Measurements from ENCODE around the gene RNF11.

Gene RNF11

DNA sequence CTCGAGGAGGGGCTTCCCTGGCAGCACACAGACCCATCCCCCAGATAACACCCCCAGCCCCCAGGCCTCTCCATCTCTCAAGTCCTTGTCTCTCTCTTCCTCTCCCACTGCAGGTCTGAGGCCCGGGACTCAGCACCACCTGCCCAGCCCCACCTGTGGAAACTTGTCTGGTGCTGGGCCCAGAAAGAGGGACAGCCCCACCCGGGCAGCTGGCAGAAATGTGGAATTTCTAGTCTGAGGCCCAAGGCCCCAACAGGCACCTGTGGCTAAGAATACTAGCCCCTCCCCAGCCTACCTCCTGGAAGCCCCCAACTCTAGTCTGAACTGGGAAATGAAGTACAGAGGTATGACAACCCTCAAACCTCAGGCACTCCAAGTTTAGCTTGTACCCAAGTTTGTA lies 78.9 kb downstream of the RNF11 start:
- no peak for DNase-seq (ENCODE audit: low spot score)

DNA sequence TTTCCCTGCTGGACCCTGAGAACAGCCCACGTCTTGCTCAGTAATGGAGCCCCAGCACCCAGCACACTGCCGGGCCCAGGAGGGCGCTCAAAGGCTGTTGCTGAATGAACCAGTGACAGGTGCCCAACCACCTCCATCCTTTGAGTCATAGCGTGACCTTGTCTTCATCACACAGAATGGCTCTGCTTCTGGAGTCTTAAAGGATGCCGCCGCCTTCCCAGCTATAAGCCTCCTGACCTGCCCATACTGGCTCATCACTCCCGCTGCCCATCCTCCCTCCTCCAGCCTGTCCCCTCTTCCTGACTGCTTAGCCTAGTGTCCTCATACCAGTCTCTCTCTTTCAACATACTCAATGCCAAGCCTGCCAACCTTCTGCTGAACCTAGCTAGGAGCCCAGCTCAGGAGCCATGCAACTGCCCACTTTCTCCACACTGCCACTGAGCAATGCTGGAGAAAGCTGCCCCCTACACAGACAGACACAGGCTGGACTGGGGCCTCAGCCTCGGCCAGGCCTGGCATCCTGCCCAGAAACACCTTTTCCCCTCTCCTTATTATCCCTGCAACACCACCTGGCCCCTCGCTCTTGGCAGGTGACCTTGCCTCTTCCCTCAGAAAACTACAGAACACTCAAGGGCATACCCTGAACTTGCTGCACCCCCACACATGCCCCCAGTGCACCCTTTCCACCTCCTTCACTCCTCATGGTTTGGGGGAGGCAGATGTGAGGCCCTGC lies 80.2 kb downstream of the RNF11 start:
- peak; percentile 64 for DNase-seq (ENCODE audit: low spot score)

DNA sequence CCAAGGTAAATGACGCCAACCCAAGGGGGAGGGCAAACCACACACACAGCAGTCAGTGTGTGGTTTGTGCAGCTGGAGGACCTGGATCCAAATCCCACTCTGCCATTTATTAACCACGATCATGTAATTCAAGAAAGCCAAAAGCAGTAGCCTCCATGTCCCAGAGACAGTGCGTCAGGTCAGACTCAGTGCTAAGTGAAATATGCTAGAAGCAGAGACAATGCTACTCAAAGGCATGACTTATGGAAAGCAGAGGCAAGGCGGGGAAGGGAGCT lies 80.7 kb downstream of the RNF11 start:
- DNase-seq (ENCODE audit: low spot score), result peak; percentile 92

DNA sequence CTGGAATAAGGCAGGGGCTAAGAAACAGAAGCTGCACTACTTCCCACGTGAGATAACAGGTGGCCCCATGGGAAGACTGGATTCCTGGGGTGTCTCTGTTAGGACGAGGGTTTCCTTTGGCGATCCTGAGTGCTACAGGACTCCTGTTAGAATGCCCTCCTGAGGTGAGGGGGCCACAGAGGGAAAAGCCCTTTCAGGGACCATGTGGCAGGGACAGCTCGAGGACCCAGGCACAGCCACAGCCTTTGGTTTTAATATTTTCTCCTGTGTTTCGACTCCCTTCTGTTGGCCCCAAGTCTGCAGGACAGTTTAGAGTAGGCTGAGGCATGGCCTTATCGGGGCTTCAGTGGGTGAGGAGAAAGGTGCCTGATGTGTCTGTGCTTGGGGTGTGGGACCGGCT lies 81.7 kb downstream of the RNF11 start:
- DNase-seq (ENCODE audit: low spot score), result no peak

DNA sequence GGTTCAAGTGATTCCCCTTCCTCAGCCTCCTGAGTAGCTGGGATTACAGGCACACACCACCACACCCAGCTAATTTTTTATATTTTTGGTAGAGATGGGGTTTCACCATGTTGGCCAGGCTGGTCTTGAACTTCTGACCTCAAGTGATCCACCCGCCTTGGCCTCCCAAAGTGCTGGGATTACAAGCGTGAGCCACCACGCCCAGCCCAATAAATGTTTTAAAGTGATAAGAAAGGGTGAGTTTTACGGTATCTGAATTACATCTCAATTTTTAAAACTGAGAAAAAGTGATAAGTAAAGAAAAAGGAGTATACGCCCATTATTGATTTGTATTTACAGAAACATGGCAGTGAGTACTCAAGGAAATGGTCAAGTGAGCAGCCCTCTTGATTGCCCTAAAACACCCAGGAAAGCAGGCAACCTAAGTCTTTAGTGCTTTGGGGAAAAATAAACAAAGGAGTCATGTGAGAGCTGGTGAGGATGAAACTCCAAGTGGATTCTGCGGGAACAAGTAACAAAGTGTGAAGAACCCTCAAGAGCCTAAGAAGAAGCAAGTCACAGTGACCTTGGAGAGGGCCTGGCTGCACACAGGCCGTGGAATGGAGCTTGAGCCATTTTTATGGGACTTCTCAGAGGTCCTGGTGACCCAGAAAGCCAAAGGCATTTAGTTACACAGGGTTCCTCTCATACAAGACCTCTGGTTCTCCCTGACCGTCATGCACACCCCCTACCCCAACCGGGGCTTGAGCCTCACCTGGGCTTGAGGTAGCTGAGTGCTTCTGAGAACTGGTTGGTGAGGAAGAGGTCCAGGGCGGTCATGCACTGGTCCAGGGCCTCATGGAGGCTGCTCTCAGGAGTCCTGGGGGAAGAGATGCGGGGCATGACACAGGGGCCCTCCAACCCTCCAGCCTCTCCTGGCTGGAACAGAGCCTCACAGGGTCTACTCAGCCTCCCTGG lies 85.2 kb downstream of the RNF11 start:
- no peak for DNase-seq (ENCODE audit: low spot score)

DNA sequence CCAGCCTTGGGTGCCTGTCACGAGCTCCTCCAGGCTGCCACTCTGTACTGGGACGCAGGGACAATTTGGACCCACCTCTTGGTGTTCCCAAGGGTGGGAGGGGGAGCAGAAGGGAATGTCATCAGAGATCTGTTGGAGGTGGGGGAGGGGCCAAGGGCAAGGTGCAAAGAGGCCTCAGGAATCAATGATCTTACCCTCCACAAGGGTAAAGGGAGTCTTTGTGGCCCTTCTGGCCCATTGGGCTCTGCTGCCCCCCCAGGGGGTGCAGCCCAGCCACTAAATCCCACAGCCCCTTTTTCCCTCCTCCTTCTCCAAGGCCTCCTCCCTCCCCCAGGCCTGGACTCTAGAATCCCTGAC lies 85.8 kb downstream of the RNF11 start:
- no peak for DNase-seq (ENCODE audit: low spot score)

DNA sequence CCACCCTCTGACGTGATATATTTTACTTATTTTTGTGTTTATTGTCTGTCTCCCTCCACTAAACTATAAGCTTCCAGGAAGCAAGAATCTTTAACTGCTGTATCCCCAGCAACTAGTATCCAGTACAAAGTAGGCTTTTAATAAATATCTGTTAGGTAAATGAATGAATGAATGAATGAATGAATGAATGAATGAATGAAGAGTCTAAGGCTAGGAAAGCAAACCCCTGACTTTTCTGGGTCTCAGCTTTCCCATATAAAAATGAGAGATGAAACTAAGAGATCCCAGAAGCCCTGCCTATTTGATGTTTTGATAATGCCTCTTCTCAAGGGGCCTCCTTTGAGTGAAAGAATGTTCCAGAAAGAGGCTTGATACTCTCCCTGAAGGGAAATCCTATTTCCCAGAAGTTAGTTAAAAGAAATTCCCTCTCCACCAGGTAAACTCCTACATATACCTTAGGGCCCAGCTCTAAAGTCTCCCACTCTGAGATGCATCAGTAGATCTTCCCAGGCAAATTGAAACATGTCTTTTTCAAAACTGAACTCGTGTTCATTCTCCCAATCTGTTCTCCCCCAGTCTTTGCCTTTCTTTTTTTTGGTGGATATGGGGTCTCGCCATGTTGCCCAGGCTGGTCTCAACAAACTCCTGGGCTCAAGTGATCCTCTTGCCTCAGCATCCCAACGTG lies 86.5 kb downstream of the RNF11 start:
- DNase-seq (ENCODE audit: low spot score), result no peak
